IPS-NIHi7 (cell line): ENCODE results near the gene RGCC.
A peak's percentile ranks its signal among the peaks of the same experiment; 100 is the strongest.
"Not testable (repeated sequence)": the region's sequence is repeated elsewhere in the genome, so short reads cannot be mapped to it uniquely, and the experiment has no call there.

ENCODE experiments used
- DNase-seq: peaks from one replicate; pipeline ENCODE4 v3.0.0; 2012; ENCODE audit warnings: mixed read lengths; ENCODE audit errors: extremely low spot score

Gene RGCC, protein sequence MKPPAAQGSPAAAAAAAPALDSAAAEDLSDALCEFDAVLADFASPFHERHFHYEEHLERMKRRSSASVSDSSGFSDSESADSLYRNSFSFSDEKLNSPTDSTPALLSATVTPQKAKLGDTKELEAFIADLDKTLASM

GRCh38 chr13:41456768-41457588, at the start of gene RGCC:
TSS of gene RGCC (plus strand) at chr13:41457550. CDS start at chr13:41457708, 158 bp downstream.
- peak; percentile 88 for DNase-seq

DNA sequence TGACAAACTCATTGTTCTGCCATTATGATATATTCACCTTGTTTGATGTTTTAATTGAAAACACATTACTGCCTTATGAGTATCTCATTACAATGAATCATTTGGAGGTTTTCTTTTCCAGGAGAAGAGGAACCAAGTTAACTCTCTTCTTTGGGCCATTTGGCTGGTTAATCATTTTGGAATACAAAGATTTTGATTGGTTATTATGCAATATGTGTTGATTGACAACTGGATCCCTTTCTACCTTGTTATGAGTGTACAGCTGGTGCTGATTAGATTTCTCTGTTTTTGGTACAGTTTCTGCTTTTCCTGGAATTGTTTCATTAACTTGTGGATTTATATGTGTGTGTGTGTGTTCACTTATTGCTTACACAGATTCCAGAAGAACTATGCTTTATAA, 49.2 kb upstream of the RGCC start:
- no peak for DNase-seq

GRCh38 chr13:41408746-41409145, 48.6 kb upstream of the RGCC start:
- no peak for DNase-seq

DNA sequence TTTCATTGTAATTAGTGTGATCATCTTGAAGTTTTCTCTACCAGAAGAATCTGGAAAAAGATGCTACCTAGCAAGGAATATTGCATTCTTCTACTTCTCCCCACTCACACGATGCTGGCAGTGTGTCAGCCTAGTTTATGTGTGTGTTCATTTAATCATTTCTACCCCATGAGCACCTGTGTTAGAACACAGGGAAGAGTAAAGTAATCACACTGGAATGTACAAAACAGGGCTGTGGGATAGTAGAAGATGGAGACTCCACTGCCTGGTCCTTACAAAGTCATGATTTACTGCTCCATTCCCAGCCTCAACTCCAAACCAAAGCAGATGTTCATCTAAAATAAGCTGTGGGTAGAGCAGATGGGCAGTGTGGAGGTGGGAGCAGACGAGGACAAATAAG, 47.7 kb upstream of the RGCC start:
- DNase-seq: no peak

DNA sequence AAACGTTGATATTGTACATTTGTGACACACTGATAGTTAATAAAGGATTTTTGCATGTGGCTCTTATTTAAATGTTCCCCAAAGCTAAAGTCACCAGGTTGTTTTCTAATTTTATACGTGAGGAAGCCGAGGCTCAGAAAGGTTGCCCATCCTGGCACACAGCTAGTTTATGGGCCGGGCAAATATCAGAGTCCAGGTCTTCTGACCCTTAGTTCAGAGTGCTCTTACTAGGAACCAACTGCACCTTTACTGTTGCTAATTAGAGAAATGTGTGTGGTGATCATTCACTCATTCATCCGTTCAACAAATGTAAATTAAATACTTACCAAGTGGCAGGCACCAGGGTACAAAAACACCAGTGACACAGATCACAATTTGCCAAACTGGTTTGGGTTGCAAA, 46.3 kb upstream of the RGCC start:
- DNase-seq: no peak

- peak; percentile 66 for DNase-seq
Measured at GRCh38 chr13:41411522-41411921, 45.8 kb upstream of the RGCC start.

GRCh38 chr13:41413872-41414271, 43.5 kb upstream of the RGCC start:
- no peak for DNase-seq

DNA sequence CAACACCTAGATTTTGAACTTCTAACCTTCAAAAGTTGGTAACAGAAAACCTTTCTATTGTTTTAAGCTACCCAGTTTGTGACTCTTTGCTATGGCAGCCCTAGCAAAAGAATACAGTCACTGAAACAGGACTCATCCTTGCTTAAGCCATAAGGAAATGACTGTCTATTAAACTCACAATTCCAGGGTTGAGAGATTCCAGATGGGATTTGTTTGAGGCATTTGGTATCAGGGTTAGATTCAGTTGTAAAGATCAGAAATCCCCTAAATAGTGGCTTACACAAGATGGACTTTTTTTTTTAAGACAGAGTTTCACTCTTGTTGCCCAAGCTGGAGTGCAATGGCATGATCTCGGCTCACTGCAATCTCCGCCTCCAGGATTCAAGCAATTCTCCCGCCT, 41.1 kb upstream of the RGCC start:
- no peak for DNase-seq

DNA sequence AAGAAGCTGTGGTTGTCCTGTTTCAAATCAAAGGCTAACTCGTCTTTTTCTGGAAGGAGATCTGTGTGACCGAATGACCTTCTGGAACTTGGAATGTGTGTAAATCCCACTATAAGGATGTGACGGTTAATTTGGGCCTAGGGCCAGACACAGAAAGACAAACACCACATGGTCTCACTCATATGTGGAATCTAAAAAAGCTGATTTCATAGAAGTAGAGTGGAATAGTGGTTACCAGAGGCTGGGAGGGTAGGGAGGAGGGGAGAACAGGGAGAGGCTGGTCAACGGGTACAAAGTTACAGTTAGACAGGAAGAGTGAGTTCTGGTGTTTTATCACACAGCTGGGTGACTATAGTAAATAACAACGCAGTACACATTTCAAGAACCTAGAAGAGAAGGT, 39.3 kb upstream of the RGCC start:
- DNase-seq: no peak

GRCh38 chr13:41418731-41419130, 38.6 kb upstream of the RGCC start:
- no peak for DNase-seq

- DNase-seq: no peak
Measured at GRCh38 chr13:41419206-41419605, 38.1 kb upstream of the RGCC start.

- no peak for DNase-seq
Measured at GRCh38 chr13:41420146-41420545, 37.2 kb upstream of the RGCC start.

- not testable (repeated sequence) for DNase-seq
Measured at GRCh38 chr13:41421330-41421729, 36.0 kb upstream of the RGCC start.

- not testable (repeated sequence) for DNase-seq
Measured at GRCh38 chr13:41421983-41422382, 35.4 kb upstream of the RGCC start.

DNA sequence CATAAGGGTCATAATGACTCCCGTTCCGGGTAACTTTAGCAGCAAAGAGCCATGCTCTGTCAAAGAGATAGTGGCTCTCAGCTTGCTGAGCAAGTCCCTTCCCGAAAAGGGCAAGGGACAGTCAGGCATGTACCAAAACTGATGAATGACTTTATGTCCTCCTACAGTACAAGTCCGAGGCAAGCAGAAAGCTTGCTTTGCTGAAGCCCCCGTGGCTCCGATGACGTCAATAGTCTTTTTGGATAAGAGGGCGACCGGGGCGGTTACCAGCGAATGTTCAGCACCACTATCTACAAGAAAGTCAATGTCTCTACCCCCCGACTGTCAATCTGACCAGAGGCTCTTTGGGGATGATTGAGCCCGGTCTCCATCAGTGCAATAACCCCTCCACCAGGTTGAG, 34.1 kb upstream of the RGCC start:
- not testable (repeated sequence) for DNase-seq

DNA sequence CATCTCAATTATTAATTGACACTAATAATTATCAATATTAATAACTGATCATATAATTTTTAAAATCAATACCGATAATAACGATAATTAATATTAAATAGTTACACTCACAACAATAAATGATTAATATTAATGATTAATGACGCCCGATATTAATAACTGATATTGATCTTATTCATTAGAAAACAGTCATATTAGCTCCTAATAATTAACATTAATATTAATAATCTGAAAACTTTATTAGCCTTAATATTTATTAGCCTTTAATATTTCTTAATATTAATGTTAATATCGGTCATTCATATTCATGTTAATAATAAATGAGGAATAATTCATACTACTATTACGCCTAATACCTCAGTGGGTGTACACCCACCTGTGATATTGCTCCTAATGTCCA, 32.7 kb upstream of the RGCC start:
- not testable (repeated sequence) for DNase-seq

DNA sequence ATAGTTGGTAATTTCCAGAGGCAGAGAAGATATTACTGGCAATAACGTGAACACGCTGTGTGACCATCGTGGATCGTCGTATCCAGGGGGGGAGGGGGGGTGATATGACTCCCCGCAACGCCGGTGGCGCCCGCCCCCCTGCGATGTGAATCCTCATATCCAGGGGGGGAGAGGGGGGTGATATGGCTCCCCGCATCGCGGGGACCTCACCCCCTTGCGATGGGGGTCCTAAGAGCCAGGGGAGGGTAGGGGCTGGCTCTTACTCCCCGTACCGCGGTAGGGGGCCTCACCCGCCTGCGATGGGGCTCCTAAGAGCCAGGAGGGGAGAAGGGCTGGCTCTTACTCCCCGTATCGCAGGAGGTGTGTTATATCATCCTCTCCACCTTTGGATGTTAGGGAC, 31.3 kb upstream of the RGCC start:
- DNase-seq: no peak

DNA sequence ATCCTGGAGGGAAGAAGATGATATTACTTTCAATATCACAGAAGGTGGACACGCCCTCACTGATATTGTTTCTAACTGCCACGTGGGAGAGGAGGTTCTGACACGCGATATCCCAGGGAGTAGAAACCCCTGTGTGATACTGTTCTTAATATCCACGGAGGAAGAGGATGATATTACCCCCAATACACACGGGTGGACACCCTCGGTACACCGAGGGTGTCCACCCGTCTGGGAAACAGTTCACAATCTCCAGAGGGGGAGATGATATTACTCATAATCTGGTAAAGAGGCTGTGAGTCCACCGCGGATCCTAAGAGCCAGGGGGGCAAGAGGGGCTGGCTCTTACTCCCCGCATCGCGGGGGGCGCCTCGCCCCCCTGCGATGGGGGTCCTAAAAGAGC, 29.7 kb upstream of the RGCC start:
- DNase-seq: no peak

GRCh38 chr13:41428155-41428554, 29.2 kb upstream of the RGCC start:
- DNase-seq: peak; percentile 48

DNA sequence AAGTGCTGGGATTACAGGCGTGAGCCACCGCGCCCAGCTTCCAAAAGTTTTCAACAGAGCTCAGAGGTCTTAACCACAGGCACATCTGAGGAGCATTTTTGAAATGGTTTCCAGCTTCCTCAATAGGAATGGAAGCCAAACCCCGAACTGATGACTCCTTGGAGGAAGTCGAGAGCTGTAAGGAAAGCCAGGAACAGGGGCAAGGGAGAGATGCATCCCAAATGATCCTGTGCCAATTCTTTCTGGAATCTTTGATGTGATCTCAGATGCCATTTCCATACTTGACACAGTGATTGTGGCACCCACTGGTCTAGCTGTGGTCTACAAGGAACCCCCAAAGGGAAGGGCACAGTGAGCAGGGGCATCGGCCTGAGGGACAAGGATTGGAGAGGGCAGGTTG, 23.3 kb upstream of the RGCC start:
- not testable (repeated sequence) for DNase-seq

- DNase-seq: no peak
Measured at GRCh38 chr13:41434831-41435520, 22.4 kb upstream of the RGCC start.

DNA sequence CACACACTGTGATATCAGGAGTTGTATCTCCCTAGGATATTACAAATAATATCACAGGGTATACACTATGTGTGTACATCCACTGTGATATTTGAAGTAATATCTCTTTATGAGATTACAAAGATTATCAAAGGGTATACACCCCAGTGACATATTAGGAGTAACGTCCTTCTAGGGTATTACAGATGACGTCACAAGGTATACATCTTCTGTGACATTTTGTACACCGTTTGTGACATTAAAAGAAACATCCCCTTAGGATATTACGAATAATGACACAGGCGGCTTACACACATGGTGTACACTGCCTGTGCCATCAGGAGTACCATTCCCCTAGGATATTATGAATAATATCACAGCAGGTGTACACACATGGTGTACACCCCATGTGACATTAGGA, 13.4 kb upstream of the RGCC start:
- DNase-seq: no peak

GRCh38 chr13:41452462-41452861, 4.9 kb upstream of the RGCC start:
- no peak for DNase-seq
